ENCODE data around the gene RCBTB1.
A peak's percentile ranks its signal among the peaks of the same experiment; 100 is the strongest.

RCBTB1 gene

DNA sequence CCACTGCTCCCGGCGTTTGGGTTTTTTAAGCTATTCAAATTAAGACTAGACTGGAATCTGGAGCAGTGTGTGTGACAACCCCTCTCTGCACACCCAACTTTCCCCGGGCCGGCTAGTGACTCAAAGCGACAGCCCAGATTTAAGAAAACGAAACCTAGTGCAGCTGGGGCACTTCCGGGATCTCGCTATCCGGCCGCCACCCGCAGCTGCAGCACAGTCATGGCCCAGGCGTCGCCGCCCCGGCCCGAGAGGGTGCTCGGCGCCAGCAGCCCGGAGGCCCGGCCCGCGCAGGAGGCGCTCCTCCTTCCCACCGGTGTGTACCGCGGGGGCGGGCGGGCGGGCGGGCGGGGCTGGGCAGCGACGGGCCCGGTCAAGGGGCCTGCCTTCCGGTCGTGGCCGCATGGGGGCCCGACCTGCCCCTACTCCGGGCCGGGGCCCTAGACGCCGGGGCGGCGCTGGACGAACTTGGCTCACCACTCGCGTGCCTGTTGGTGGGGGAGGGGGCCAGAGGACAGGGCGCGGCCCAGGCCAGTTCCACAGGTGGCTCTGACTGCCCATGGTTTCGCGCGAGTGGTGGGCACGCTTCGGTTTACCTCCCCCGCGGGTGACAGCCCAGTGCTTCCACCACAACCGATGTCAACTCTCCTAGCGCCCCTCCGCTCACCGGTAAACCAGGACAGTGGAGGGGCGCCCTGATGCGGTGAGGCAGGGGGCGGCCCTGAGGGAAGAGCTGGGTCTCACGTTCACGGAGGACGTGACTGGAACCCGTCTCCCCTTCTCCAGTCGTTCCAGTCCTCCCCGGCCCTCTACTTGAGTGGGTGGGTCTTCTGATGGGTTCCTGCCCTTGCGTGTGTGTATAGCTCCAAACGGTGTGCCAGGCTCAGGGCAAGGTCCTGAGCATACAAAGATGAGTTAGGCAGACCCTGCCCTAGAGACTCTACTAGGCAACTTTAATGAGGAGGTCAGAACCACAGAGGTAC, 89.3 kb downstream of the RCBTB1 start, which contains the start of gene PHF11:
PHF11 (plus strand) TSS at position 171 of the 980 bp plus-strand sequence; CDS start at position 220, 49 bp downstream.
- H3K27me3 ChIP-seq (ENCODE audit: control insufficient read depth, low read length): no peaks in the 10 kb centered on the region
- peak within 1 kb of the TSS; percentile 84 for H3K4me3 ChIP-seq (ENCODE audit: low read length)
- H3F3A ChIP-seq (ENCODE audit: control insufficient read depth, insufficient read depth): peaks cover 27% of the 10 kb centered on the region
- H3K4me2 ChIP-seq (ENCODE audit: low read length): peak within 1 kb of the TSS; percentile 91
- H4K20me1 ChIP-seq (ENCODE audit: control insufficient read depth, insufficient read depth, low read depth, low read length): no peaks in the 10 kb centered on the region
- peak within 1 kb of the TSS; percentile 74 for H3K27ac ChIP-seq (ENCODE audit: low read depth, low read length)
- no peaks in the 10 kb centered on the region for H3K9me3 ChIP-seq (ENCODE audit: control insufficient read depth, insufficient read depth, low read length)
- TF ChIP-seq, protein P1, sequence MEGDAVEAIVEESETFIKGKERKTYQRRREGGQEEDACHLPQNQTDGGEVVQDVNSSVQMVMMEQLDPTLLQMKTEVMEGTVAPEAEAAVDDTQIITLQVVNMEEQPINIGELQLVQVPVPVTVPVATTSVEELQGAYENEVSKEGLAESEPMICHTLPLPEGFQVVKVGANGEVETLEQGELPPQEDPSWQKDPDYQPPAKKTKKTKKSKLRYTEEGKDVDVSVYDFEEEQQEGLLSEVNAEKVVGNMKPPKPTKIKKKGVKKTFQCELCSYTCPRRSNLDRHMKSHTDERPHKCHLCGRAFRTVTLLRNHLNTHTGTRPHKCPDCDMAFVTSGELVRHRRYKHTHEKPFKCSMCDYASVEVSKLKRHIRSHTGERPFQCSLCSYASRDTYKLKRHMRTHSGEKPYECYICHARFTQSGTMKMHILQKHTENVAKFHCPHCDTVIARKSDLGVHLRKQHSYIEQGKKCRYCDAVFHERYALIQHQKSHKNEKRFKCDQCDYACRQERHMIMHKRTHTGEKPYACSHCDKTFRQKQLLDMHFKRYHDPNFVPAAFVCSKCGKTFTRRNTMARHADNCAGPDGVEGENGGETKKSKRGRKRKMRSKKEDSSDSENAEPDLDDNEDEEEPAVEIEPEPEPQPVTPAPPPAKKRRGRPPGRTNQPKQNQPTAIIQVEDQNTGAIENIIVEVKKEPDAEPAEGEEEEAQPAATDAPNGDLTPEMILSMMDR (IDR thresholded peaks at IDR 0.05; ENCODE audit: low read depth, low read length, poor library complexity, severe bottlenecking): peak; percentile 28
- TF ChIP-seq EZH2phosphoT487 (IDR thresholded peaks at IDR 0.05; ENCODE audit: borderline replicate concordance, low read length): no peak
- no peaks in the 10 kb centered on the region for H3K9me2 ChIP-seq (replicated peaks; ENCODE audit: control insufficient read depth, low read length)
- H3K36me3 ChIP-seq (ENCODE audit: control insufficient read depth, low read length): peaks cover 21% of the 10 kb centered on the region
- H3K4me1 ChIP-seq (ENCODE audit: control insufficient read depth, low read length): peaks cover 40% of the 10 kb centered on the region
- H3K79me2 ChIP-seq (ENCODE audit: control insufficient read depth, low read length): no peaks in the 10 kb centered on the region

DNA sequence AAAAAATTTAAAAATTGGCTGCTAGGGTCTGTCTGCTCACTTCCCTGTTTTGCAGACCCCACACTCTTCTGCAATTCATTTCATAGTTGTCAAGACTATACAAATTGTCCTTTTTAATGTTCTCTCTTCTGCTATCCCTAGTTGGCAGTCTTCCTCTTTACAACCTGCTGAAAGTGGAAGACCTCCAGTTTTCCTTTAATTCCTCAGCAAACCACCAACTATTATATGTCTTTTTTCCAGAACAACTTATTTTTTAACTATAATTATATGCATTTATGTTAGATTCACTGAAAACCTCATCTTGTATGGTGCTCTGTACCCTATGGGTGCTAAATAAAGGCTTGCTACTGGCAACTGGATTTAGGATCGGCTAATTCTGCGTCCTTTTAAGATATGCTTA, 90.7 kb downstream of the RCBTB1 start:
- H3K4me3 ChIP-seq (ENCODE audit: low read length): peak overlapping the region; percentile 84
- peak overlapping the region; percentile 73 for H3K4me2 ChIP-seq (ENCODE audit: low read length)
- H4K20me1 ChIP-seq (ENCODE audit: control insufficient read depth, insufficient read depth, low read depth, low read length): no peaks in the 10 kb centered on the region
- no peaks in the 10 kb centered on the region for H3K9me2 ChIP-seq (replicated peaks; ENCODE audit: control insufficient read depth, low read length)
- H3K27ac ChIP-seq (ENCODE audit: low read depth, low read length): peak overlapping the region; percentile 74
- TF ChIP-seq EZH2phosphoT487 (IDR thresholded peaks at IDR 0.05; ENCODE audit: borderline replicate concordance, low read length): no peak
- TF ChIP-seq, protein P1 (IDR thresholded peaks at IDR 0.05; ENCODE audit: low read depth, low read length, poor library complexity, severe bottlenecking): peak; percentile 29
- H3K4me1 ChIP-seq (ENCODE audit: control insufficient read depth, low read length): peaks cover 40% of the 10 kb centered on the region
- peaks cover 27% of the 10 kb centered on the region for H3F3A ChIP-seq (ENCODE audit: control insufficient read depth, insufficient read depth)
- peaks cover 23% of the 10 kb centered on the region for H3K36me3 ChIP-seq (ENCODE audit: control insufficient read depth, low read length)
- H3K79me2 ChIP-seq (ENCODE audit: control insufficient read depth, low read length): no peaks in the 10 kb centered on the region
- no peaks in the 10 kb centered on the region for H3K9me3 ChIP-seq (ENCODE audit: control insufficient read depth, insufficient read depth, low read length)
- H3K27me3 ChIP-seq (ENCODE audit: control insufficient read depth, low read length): no peaks in the 10 kb centered on the region

DNA sequence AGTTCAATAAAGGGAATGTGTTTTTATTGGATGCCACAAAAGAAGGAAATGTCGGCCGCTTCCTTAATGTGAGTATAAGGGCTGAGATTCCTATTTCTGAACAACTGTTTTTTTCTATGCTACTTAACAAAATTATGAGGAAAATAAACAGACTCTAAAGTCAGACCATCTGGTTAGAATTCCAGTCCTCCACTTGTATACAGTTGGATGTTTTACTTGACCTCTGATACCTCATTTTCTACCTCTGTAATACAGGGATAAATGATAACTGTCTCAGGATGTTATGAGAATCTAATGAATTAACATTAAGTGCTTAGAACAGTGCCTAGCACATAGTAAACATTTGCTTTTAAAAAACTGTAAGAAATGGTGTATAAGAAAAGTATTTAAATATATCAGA, 96.8 kb downstream of the RCBTB1 start:
- Histone ChIP-seq H3K27me3 (ENCODE audit: control insufficient read depth, low read length) (no peaks in the 10 kb centered on the region), H3K79me2 (ENCODE audit: control insufficient read depth, low read length) (no peaks in the 10 kb centered on the region)
- TF ChIP-seq, protein P1 (IDR thresholded peaks at IDR 0.05; ENCODE audit: low read depth, low read length, poor library complexity, severe bottlenecking): no peak
- TF ChIP-seq EZH2phosphoT487 (IDR thresholded peaks at IDR 0.05; ENCODE audit: borderline replicate concordance, low read length): no peak

More for the DNA sequence above, 96.8 kb downstream of the RCBTB1 start:
- H3K27ac ChIP-seq (ENCODE audit: low read depth, low read length): no peak overlapping the region
- no peak overlapping the region for H3K4me3 ChIP-seq (ENCODE audit: low read length)
- no peak overlapping the region for H3K4me2 ChIP-seq (ENCODE audit: low read length)
- no peaks in the 10 kb centered on the region for H3K9me3 ChIP-seq (ENCODE audit: control insufficient read depth, insufficient read depth, low read length)
- peaks cover 6% of the 10 kb centered on the region for H3K4me1 ChIP-seq (ENCODE audit: control insufficient read depth, low read length)
- H3K9me2 ChIP-seq (replicated peaks; ENCODE audit: control insufficient read depth, low read length): no peaks in the 10 kb centered on the region
- H4K20me1 ChIP-seq (ENCODE audit: control insufficient read depth, insufficient read depth, low read depth, low read length): no peaks in the 10 kb centered on the region
- peaks cover 10% of the 10 kb centered on the region; the same call in 1 of the 2 replicates for H3F3A ChIP-seq (ENCODE audit: control insufficient read depth, insufficient read depth)
- H3K36me3 ChIP-seq (ENCODE audit: control insufficient read depth, low read length): peaks cover 69% of the 10 kb centered on the region
